ENCODE measurements around the gene OR4D2.

Gene OR4D2

GRCh38 chr17:58217766-58218165 lies 51.0 kb downstream of the OR4D2 start:
- no peak for DNase-seq

- peak; percentile 92 for DNase-seq
Measured at GRCh38 chr17:58219007-58219788, 52.4 kb downstream of the OR4D2 start, which contains the start of gene MKS1. Gene MKS1, minus strand, starts transcription at chr17:58219255. Its CDS starts 25 bp downstream, at chr17:58219230.

- no peak for DNase-seq
Measured at GRCh38 chr17:58219789-58220183, 53.0 kb downstream of the OR4D2 start.
